ENCODE data around the gene HP1BP3. TPM values are rescaled to one million over a fixed set of nuclear protein-coding genes. Genes with fewer than 3 reads are reported as not detected.
A peak's percentile ranks its signal among the peaks of the same experiment; 100 is the strongest.

HP1BP3 gene
- total RNA-seq, 2 donors from 2014 or later: 207 to 223 TPM

DNA sequence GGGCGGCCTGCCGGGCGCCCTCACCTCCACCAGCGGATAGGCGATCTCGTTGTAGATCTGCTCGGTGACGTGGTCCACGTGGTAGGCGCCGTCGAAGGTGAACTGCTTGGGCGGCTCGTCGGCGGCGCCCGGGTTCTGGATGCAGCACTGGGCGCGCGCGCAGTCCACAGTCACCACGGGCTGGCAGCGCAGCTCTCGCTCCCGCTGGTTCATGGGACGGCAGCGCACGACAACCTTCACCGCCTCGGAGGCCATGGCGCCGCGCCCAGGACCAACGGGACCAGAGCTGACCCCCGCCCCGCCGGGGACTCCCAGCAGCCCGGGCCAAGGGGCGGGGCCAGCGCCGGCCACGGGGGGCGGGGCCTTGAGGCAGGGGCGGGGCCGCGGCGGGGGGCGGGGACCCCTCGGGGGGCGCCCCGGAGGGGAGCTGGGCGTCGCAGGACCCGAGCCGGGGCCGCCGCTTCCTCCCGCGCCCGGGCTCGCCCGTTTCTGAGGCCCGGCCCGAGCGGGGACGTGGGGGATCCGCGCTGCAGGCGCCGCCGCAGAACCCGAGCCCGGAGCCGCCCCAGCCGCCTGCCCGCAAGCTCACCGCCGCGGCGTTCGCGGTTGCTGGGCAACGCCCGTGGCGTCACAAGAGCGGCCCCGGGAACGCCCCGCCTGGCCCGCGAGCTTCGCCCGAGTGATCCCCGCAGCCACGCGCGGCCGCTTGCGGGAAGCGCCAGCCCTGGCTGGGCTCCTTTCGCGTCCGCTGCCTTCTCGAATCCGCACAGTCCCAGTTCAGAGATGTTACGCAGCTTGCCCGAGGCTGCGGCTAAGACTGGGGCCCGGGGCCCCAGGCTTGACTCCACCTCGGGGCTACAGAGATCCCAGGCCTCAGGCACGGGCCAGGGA, 69.4 kb downstream of the HP1BP3 start, which contains the start of gene KIF17:
Gene KIF17 (minus strand): TSS at position 556 of the 891 bp plus-strand sequence. CDS start 301 bp downstream, at position 255.
- H3K9me3 Mint-ChIP-seq: no peaks in the 10 kb centered on the region
- no peak within 1 kb of the TSS for H3K27ac ChIP-seq (ENCODE audit: low read depth, low read length)
- peaks cover 24% of the 10 kb centered on the region for H3K27me3 ChIP-seq (ENCODE audit: control insufficient read depth, insufficient read depth, low read length, poor library complexity, severe bottlenecking)
- H3K4me1 Mint-ChIP-seq: no peaks in the 10 kb centered on the region
- 6 to 13% methylated on average over 24 to 111 of the region's 112 CpGs for WGBS, 2 experiments (ENCODE audit: insufficient coverage in 1 of 2, insufficient read length in 1 of 2)
- peak within 1 kb of the TSS; percentile 17 for H3K27ac Mint-ChIP-seq
- no peaks in the 10 kb centered on the region for H3K36me3 ChIP-seq (ENCODE audit: control insufficient read depth, insufficient read depth, low read length)
- TF ChIP-seq CTCF (conservative IDR thresholded peaks at IDR 0.05): no peak
- peak within 1 kb of the TSS; percentile 73 for H3K4me3 ChIP-seq (ENCODE audit: low read length)
- peak within 1 kb of the TSS; percentile 58 for H3K4me3 Mint-ChIP-seq
- no peaks in the 10 kb centered on the region for H3K36me3 Mint-ChIP-seq (ENCODE audit: low read depth)
- H3K4me1 ChIP-seq (ENCODE audit: control insufficient read depth, insufficient read depth, low read length): no peaks in the 10 kb centered on the region
- no peaks in the 10 kb centered on the region for H3K9me3 ChIP-seq (ENCODE audit: control insufficient read depth, low read length)
- no peak within 1 kb of the TSS for H3K9ac ChIP-seq (ENCODE audit: extremely low read depth, low read length, poor library complexity, severe bottlenecking)
- peaks cover 33% of the 10 kb centered on the region for H3K27me3 Mint-ChIP-seq (ENCODE audit: insufficient read depth)
- DNase-seq: peak; percentile 91

- no peak for DNase-seq
- H3K9ac ChIP-seq (ENCODE audit: extremely low read depth, low read length, poor library complexity, severe bottlenecking): no peak overlapping the region
- Mint-ChIP-seq H3K4me1 (no peaks in the 10 kb centered on the region), H3K4me3 (peak overlapping the region; percentile 58), H3K36me3 (ENCODE audit: low read depth) (no peaks in the 10 kb centered on the region), H3K27ac (no peak overlapping the region), H3K9me3 (no peaks in the 10 kb centered on the region), H3K27me3 (ENCODE audit: insufficient read depth) (peaks cover 33% of the 10 kb centered on the region)
- no peak overlapping the region for H3K4me3 ChIP-seq (ENCODE audit: low read length)
- WGBS, 2 experiments (ENCODE audit: insufficient coverage in 1 of 2, insufficient read length in 1 of 2): 87 to 92% methylated on average over 6 to 13 of the region's 13 CpGs
- no peak for TF ChIP-seq CTCF (conservative IDR thresholded peaks at IDR 0.05)
- H3K27ac ChIP-seq (ENCODE audit: low read depth, low read length): no peak overlapping the region
- peaks cover 24% of the 10 kb centered on the region for H3K27me3 ChIP-seq (ENCODE audit: control insufficient read depth, insufficient read depth, low read length, poor library complexity, severe bottlenecking)
- H3K36me3 ChIP-seq (ENCODE audit: control insufficient read depth, insufficient read depth, low read length): no peaks in the 10 kb centered on the region
- H3K4me1 ChIP-seq (ENCODE audit: control insufficient read depth, insufficient read depth, low read length): no peaks in the 10 kb centered on the region
- H3K9me3 ChIP-seq (ENCODE audit: control insufficient read depth, low read length): no peaks in the 10 kb centered on the region
These were observed 70.9 kb downstream of the HP1BP3 start for GRCh38 chr1:20716232-20716631.

GRCh38 chr1:20715406-20715805, 71.7 kb downstream of the HP1BP3 start:
- Mint-ChIP-seq H3K27ac (no peak overlapping the region), H3K27me3 (ENCODE audit: insufficient read depth) (peaks cover 33% of the 10 kb centered on the region), H3K4me3 (no peak overlapping the region), H3K4me1 (no peaks in the 10 kb centered on the region), H3K36me3 (ENCODE audit: low read depth) (no peaks in the 10 kb centered on the region), H3K9me3 (no peaks in the 10 kb centered on the region)
- no peak for TF ChIP-seq CTCF (conservative IDR thresholded peaks at IDR 0.05)
- WGBS, 2 experiments (ENCODE audit: insufficient coverage in 1 of 2, insufficient read length in 1 of 2): 87 to 89% methylated on average over 8 to 15 of the region's 15 CpGs
- no peaks in the 10 kb centered on the region for H3K4me1 ChIP-seq (ENCODE audit: control insufficient read depth, insufficient read depth, low read length)
- H3K36me3 ChIP-seq (ENCODE audit: control insufficient read depth, insufficient read depth, low read length): no peaks in the 10 kb centered on the region
- no peak for DNase-seq
- no peak overlapping the region for H3K9ac ChIP-seq (ENCODE audit: extremely low read depth, low read length, poor library complexity, severe bottlenecking)
- H3K27me3 ChIP-seq (ENCODE audit: control insufficient read depth, insufficient read depth, low read length, poor library complexity, severe bottlenecking): peaks cover 24% of the 10 kb centered on the region
- H3K27ac ChIP-seq (ENCODE audit: low read depth, low read length): no peak overlapping the region
- H3K9me3 ChIP-seq (ENCODE audit: control insufficient read depth, low read length): no peaks in the 10 kb centered on the region
- no peak overlapping the region for H3K4me3 ChIP-seq (ENCODE audit: low read length)

Data from endodermal cell (in vitro differentiated cells).